K562 (cell line): ENCODE measurements around the gene ZFP36. TPM values are rescaled to one million over a fixed set of nuclear protein-coding genes. Genes with fewer than 3 reads are reported as not detected.

Source experiments
- HDGF ChIP-seq: fragments of 450-650 bp; IDR thresholded peaks from 2 replicates; pipeline ENCODE4 v1.6.1; 2016
- HMGXB4 ChIP-seq: sonication (generic); formaldehyde crosslinking; IDR thresholded peaks from 2 replicates; pipeline ENCODE4 v1.8.1; 2023; ENCODE audit warnings: mild to moderate bottlenecking, missing genetic modification reagents
- RERE ChIP-seq: sonication (generic); formaldehyde crosslinking; IDR thresholded peaks from 2 replicates; pipeline ENCODE4 v1.8.0; 2023; ENCODE audit warnings: missing genetic modification reagents, mild to moderate bottlenecking, borderline replicate concordance
- SRF ChIP-seq, 2 experiments: fragments of 250-450, 450-650 bp in 1 of 2; sonication (Bioruptor Pico) in 1 of 2; sonication (generic) in 1 of 2; formaldehyde crosslinking; IDR thresholded peaks; 2 replicates each; pipeline versions ENCODE4 v1.5.0 to v1.5.1; 2020 to 2022; ENCODE audit warnings: mild to moderate bottlenecking in 1 of 2, missing genetic modification reagents in 1 of 2
- ZNF121 ChIP-seq: sonication (generic); formaldehyde crosslinking; conservative IDR thresholded peaks from 2 replicates; pipeline ENCODE4 v1.8.0; 2022; ENCODE audit warnings: missing genetic modification reagents
- polyA plus RNA-seq, 8 experiments: library from polyadenylated mRNA; depleted of rRNA in 4 of 8; stranded (reverse) in 5 of 8; unstranded in 3 of 8; fragments of >200 nt; fragmentation: Nextera tagmentation in 2 of 8; fragmentation: Illumina TruSeq in 1 of 8; extraction: Ambion mirVana in 2 of 8; extraction: Trizol in 1 of 8; gene quantifications; 2 replicates each; pipeline versions ENCODE4 v1.2.1 to v1.2.3, GENCODE V29; 2011 to 2014; ENCODE audit warnings: inconsistent platforms in 1 of 8, missing spikeins in 1 of 8
- total RNA-seq, 7 experiments: library from RNA; depleted of rRNA in 6 of 7; stranded (reverse); fragments of >200 nt in 6 of 7; fragmentation: Illumina TruSeq in 2 of 7; extraction: Trizol in 2 of 7; gene quantifications; 2 replicates each; pipeline versions ENCODE4 v1.2.1 to v1.2.3, GENCODE V29; 2011 to 2021; ENCODE audit warnings: low replicate concordance in 1 of 7
- TF ChIP-seq, protein P1 (sequence below): fragments of 250-450 bp; sonication (Bioruptor Pico); IDR thresholded peaks from 2 replicates; pipeline ENCODE4 v1.4.0; 2020
- TF ChIP-seq, protein P2 (sequence below): fragments of 250-450 bp; sonication (Bioruptor Pico); IDR thresholded peaks from 2 replicates; pipeline ENCODE4 v1.4.0; 2020; ENCODE audit warnings: mild to moderate bottlenecking, moderate library complexity, borderline replicate concordance

ZFP36 gene
- total and polyA plus RNA-seq, 9 of the 15 experiments (the other 6 are each of a cell fraction or from before 2014, with no cell fraction given), result 1.0 to 20.1 (median 3.5) TPM

- TF ChIP-seq, protein P1, sequence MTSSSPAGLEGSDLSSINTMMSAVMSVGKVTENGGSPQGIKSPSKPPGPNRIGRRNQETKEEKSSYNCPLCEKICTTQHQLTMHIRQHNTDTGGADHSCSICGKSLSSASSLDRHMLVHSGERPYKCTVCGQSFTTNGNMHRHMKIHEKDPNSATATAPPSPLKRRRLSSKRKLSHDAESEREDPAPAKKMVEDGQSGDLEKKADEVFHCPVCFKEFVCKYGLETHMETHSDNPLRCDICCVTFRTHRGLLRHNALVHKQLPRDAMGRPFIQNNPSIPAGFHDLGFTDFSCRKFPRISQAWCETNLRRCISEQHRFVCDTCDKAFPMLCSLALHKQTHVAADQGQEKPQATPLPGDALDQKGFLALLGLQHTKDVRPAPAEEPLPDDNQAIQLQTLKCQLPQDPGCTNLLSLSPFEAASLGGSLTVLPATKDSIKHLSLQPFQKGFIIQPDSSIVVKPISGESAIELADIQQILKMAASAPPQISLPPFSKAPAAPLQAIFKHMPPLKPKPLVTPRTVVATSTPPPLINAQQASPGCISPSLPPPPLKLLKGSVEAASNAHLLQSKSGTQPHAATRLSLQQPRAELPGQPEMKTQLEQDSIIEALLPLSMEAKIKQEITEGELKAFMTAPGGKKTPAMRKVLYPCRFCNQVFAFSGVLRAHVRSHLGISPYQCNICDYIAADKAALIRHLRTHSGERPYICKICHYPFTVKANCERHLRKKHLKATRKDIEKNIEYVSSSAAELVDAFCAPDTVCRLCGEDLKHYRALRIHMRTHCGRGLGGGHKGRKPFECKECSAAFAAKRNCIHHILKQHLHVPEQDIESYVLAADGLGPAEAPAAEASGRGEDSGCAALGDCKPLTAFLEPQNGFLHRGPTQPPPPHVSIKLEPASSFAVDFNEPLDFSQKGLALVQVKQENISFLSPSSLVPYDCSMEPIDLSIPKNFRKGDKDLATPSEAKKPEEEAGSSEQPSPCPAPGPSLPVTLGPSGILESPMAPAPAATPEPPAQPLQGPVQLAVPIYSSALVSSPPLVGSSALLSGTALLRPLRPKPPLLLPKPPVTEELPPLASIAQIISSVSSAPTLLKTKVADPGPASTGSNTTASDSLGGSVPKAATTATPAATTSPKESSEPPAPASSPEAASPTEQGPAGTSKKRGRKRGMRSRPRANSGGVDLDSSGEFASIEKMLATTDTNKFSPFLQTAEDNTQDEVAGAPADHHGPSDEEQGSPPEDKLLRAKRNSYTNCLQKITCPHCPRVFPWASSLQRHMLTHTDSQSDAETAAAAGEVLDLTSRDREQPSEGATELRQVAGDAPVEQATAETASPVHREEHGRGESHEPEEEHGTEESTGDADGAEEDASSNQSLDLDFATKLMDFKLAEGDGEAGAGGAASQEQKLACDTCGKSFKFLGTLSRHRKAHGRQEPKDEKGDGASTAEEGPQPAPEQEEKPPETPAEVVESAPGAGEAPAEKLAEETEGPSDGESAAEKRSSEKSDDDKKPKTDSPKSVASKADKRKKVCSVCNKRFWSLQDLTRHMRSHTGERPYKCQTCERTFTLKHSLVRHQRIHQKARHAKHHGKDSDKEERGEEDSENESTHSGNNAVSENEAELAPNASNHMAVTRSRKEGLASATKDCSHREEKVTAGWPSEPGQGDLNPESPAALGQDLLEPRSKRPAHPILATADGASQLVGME (CRISPR knock-in tag), result peak; percentile 26; the same call in 1 of the 2 replicates
- TF ChIP-seq HDGF (no peak), ZNF121 (CRISPR knock-in tag) (no peak), SRF (CRISPR knock-in tag; IDR thresholded peaks at IDR 0.05) (peak; percentile 42 to 81; a peak in 3 of 4 replicates), HMGXB4 (no peak), RERE (CRISPR knock-in tag) (peak; percentile 19; the same call in 1 of the 2 replicates)
- TF ChIP-seq, protein P2, sequence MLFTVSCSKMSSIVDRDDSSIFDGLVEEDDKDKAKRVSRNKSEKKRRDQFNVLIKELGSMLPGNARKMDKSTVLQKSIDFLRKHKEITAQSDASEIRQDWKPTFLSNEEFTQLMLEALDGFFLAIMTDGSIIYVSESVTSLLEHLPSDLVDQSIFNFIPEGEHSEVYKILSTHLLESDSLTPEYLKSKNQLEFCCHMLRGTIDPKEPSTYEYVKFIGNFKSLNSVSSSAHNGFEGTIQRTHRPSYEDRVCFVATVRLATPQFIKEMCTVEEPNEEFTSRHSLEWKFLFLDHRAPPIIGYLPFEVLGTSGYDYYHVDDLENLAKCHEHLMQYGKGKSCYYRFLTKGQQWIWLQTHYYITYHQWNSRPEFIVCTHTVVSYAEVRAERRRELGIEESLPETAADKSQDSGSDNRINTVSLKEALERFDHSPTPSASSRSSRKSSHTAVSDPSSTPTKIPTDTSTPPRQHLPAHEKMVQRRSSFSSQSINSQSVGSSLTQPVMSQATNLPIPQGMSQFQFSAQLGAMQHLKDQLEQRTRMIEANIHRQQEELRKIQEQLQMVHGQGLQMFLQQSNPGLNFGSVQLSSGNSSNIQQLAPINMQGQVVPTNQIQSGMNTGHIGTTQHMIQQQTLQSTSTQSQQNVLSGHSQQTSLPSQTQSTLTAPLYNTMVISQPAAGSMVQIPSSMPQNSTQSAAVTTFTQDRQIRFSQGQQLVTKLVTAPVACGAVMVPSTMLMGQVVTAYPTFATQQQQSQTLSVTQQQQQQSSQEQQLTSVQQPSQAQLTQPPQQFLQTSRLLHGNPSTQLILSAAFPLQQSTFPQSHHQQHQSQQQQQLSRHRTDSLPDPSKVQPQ (CRISPR knock-in tag), result no peak
Measured at GRCh38 chr19:39435499-39436349, 29.1 kb downstream of the ZFP36 start, which contains the start of gene RPS16 (continued).
